SK-N-SH treated with all-trans-retinoic acid at 6 μM for 48 hours (cell line): Measurements from ENCODE around the gene ADAMTSL1.

Experiments used
- ARNTL ChIP-seq: fragments of 450-650 bp; formaldehyde crosslinking; IDR thresholded peaks from 2 replicates; pipeline ENCODE4 v1.5.0; 2020; ENCODE audit warnings: low read depth, mild to moderate bottlenecking, moderate library complexity, borderline replicate concordance
- CSDC2 ChIP-seq: fragments of 250-450 bp; sonication (Bioruptor Pico); IDR thresholded peaks from 2 replicates; pipeline ENCODE4 v1.5.0; 2020; ENCODE audit warnings: mild to moderate bottlenecking, moderate library complexity
- ESRRG ChIP-seq: fragments of 250-450 bp; sonication (Bioruptor Pico); IDR thresholded peaks from 2 replicates; pipeline ENCODE4 v1.6.1; 2021; ENCODE audit warnings: mild to moderate bottlenecking
- GLIS3 ChIP-seq: fragments of 250-450 bp; sonication (Bioruptor Pico); IDR thresholded peaks from 2 replicates; pipeline ENCODE4 v1.5.0; 2020; ENCODE audit warnings: mild to moderate bottlenecking, moderate library complexity
- ISL1 ChIP-seq: fragments of 250-450 bp; sonication (Bioruptor Pico); IDR thresholded peaks from 2 replicates; pipeline ENCODE4 v2.1.2; 2022; ENCODE audit warnings: mild to moderate bottlenecking, moderate library complexity
- OSR1 ChIP-seq: fragments of 250-450 bp; sonication (Bioruptor Pico); IDR thresholded peaks from 2 replicates; pipeline ENCODE4 v1.8.0; 2022; ENCODE audit warnings: moderate library complexity, mild to moderate bottlenecking, inconsistent platforms
- PPARA ChIP-seq: fragments of 250-450 bp; sonication (Bioruptor Pico); IDR thresholded peaks from 2 replicates; pipeline ENCODE4 v1.5.0; 2020; ENCODE audit warnings: mild to moderate bottlenecking, borderline replicate concordance
- RARB ChIP-seq: fragments of 250-450 bp; sonication (Bioruptor Pico); IDR thresholded peaks from 2 replicates; pipeline ENCODE4 v1.8.0; 2021; ENCODE audit warnings: mild to moderate bottlenecking, moderate library complexity
- ZFP3 ChIP-seq: fragments of 250-450 bp; sonication (Bioruptor Pico); IDR thresholded peaks from 2 replicates; pipeline ENCODE4 v1.5.0; 2020; ENCODE audit warnings: mild to moderate bottlenecking, moderate library complexity
- ZFP30 ChIP-seq: fragments of 450-650 bp; formaldehyde crosslinking; IDR thresholded peaks from 2 replicates; pipeline ENCODE4 v1.5.0; 2022; ENCODE audit warnings: mild to moderate bottlenecking, moderate library complexity
- TF ChIP-seq, protein P1 (sequence below): fragments of 250-450 bp; sonication (Bioruptor Pico); IDR thresholded peaks from 2 replicates; pipeline ENCODE4 v1.8.0; 2020; ENCODE audit warnings: mild to moderate bottlenecking, moderate library complexity, borderline replicate concordance
- TF ChIP-seq, protein P2 (sequence below): fragments of 250-450 bp; sonication (Bioruptor Pico); IDR thresholded peaks from 2 replicates; pipeline ENCODE4 v1.5.1; 2020; ENCODE audit warnings: low read depth, mild to moderate bottlenecking, moderate library complexity
- TF ChIP-seq, protein P3 (sequence below): fragments of 250-450 bp; sonication (Bioruptor Pico); IDR thresholded peaks from 2 replicates; pipeline ENCODE4 v1.8.0; 2021; ENCODE audit warnings: low read depth, mild to moderate bottlenecking, moderate library complexity, borderline replicate concordance

DNA sequence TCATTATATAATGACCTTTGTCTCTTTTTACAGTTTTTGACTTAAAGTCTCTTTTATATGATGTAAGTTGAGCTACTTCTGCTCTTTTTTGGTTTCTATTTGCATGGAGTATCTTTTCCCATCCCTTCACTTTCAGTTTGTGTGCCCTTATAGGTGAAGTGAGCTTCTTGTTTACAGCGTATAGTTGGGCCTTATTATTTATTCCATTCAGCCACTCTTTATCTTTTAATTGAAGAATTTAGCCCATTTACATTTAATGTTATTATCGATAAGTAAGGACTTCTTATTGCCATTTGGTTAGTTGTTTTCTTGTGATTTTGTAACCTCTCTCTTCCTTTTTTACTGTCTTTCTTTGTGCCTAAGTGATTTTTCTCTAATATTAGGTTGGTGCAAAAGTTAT, 117.3 kb downstream of the ADAMTSL1 start:
- TF ChIP-seq, protein P1, sequence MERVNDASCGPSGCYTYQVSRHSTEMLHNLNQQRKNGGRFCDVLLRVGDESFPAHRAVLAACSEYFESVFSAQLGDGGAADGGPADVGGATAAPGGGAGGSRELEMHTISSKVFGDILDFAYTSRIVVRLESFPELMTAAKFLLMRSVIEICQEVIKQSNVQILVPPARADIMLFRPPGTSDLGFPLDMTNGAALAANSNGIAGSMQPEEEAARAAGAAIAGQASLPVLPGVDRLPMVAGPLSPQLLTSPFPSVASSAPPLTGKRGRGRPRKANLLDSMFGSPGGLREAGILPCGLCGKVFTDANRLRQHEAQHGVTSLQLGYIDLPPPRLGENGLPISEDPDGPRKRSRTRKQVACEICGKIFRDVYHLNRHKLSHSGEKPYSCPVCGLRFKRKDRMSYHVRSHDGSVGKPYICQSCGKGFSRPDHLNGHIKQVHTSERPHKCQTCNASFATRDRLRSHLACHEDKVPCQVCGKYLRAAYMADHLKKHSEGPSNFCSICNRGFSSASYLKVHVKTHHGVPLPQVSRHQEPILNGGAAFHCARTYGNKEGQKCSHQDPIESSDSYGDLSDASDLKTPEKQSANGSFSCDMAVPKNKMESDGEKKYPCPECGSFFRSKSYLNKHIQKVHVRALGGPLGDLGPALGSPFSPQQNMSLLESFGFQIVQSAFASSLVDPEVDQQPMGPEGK (CRISPR knock-in tag) = no peak
- TF ChIP-seq ARNTL = no peak
- no peak for TF ChIP-seq ZFP30 (CRISPR knock-in tag)
- TF ChIP-seq OSR1 = no peak
- no peak for TF ChIP-seq ZFP3
- no peak for TF ChIP-seq ESRRG
- no peak for TF ChIP-seq ISL1 (CRISPR knock-in tag)
- TF ChIP-seq GLIS3 (CRISPR knock-in tag) = no peak
- TF ChIP-seq RARB (CRISPR knock-in tag) = no peak
- TF ChIP-seq, protein P2, sequence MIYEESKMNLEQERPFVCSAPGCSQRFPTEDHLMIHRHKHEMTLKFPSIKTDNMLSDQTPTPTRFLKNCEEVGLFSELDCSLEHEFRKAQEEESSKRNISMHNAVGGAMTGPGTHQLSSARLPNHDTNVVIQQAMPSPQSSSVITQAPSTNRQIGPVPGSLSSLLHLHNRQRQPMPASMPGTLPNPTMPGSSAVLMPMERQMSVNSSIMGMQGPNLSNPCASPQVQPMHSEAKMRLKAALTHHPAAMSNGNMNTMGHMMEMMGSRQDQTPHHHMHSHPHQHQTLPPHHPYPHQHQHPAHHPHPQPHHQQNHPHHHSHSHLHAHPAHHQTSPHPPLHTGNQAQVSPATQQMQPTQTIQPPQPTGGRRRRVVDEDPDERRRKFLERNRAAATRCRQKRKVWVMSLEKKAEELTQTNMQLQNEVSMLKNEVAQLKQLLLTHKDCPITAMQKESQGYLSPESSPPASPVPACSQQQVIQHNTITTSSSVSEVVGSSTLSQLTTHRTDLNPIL (CRISPR knock-in tag) = no peak
- TF ChIP-seq PPARA (CRISPR knock-in tag) = no peak
- TF ChIP-seq, protein P3, sequence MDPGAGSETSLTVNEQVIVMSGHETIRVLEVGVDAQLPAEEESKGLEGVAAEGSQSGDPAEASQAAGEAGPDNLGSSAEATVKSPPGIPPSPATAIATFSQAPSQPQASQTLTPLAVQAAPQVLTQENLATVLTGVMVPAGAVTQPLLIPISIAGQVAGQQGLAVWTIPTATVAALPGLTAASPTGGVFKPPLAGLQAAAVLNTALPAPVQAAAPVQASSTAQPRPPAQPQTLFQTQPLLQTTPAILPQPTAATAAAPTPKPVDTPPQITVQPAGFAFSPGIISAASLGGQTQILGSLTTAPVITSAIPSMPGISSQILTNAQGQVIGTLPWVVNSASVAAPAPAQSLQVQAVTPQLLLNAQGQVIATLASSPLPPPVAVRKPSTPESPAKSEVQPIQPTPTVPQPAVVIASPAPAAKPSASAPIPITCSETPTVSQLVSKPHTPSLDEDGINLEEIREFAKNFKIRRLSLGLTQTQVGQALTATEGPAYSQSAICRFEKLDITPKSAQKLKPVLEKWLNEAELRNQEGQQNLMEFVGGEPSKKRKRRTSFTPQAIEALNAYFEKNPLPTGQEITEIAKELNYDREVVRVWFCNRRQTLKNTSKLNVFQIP (CRISPR knock-in tag) = no peak
- no peak for TF ChIP-seq CSDC2 (CRISPR knock-in tag)
